ENCODE results near the gene C10orf71. TPM values are rescaled to one million over a fixed set of nuclear protein-coding genes. Genes with fewer than 3 reads are reported as not detected.

C10orf71 gene
- total RNA-seq, 4 donors from 2014 or later, result not detected

DNA sequence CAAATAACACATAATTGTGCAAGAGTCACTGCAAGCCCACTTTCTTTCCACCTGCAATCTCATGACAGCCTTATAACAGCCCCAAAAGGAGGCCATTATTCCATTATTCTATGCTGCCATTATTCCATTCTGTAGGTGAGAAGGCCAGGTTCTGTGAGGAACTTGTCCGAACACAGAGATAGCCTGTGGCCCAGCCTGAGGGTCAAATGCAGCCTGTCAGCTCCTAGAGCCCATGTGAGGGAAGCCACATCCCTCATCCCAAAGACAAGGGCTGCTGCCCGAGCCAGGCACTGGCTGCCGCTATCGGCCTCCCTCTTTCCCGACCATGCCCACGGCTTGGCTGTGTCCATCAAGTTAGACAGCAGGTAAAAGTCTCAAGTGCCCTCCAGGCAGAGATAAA, 24.1 kb upstream of the C10orf71 start:
- TF ChIP-seq, protein P1, sequence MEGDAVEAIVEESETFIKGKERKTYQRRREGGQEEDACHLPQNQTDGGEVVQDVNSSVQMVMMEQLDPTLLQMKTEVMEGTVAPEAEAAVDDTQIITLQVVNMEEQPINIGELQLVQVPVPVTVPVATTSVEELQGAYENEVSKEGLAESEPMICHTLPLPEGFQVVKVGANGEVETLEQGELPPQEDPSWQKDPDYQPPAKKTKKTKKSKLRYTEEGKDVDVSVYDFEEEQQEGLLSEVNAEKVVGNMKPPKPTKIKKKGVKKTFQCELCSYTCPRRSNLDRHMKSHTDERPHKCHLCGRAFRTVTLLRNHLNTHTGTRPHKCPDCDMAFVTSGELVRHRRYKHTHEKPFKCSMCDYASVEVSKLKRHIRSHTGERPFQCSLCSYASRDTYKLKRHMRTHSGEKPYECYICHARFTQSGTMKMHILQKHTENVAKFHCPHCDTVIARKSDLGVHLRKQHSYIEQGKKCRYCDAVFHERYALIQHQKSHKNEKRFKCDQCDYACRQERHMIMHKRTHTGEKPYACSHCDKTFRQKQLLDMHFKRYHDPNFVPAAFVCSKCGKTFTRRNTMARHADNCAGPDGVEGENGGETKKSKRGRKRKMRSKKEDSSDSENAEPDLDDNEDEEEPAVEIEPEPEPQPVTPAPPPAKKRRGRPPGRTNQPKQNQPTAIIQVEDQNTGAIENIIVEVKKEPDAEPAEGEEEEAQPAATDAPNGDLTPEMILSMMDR (IDR thresholded peaks at IDR 0.05; ENCODE audit: low read depth), result no peak

DNA sequence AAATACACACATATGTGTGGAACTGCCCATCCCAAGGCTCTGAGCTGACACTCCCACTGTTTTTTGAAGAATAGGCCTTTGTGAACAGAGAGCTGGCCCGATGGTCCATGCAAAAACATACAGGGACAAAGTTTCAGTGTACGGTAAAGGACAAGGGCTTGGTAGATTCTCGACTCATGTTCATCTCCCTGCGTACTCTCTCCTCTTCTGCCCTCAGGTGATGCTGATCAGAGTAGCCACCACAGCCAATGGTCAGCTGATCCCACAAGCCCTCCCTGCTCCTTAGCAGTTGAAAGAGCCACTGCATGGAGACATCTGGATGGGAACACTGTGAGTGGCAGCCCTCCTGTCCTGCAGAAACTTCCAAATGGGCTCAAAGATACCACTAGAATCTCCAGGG, 23.1 kb upstream of the C10orf71 start:
- TF ChIP-seq, protein P1 (IDR thresholded peaks at IDR 0.05; ENCODE audit: low read depth), result no peak

DNA sequence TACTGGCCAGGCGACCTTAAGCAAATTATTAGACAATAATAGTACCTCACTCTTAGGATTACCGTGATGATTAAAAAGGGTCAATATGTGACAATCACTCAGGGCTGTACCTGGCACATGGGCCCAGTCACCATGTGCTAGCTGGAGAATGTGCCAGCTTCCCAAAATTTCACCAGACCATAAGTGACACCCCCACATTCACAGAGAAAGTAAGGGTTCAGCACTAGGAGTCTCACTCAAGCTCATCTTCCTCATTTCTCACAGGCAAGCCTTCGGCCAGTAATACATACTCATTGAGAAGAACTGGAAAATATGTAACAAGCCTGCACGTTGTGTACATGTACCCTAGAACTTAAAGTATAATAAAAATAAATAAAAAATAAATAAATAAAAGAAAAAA, 22.4 kb upstream of the C10orf71 start:
- TF ChIP-seq, protein P1 (IDR thresholded peaks at IDR 0.05; ENCODE audit: low read depth), result no peak

DNA sequence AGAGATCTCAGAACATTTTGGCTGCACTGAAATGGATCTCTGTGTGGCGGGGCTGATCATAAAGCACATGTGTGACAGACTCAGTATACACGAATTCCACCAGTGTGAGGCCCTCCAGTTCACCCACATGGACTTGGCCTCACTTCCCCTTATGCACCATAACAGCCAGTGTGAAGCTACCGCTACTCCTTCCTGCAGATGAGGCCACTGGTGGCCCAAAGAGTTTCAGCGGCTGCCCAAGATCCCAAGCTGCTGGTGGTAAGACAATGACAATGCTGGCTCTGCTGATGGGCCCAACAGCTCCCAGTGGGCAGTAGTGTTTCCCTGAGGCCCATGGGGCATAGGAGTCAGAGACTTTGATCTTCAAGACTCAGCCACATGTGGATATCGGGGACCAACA, 21.0 kb upstream of the C10orf71 start:
- TF ChIP-seq, protein P1 (IDR thresholded peaks at IDR 0.05; ENCODE audit: low read depth), result no peak

DNA sequence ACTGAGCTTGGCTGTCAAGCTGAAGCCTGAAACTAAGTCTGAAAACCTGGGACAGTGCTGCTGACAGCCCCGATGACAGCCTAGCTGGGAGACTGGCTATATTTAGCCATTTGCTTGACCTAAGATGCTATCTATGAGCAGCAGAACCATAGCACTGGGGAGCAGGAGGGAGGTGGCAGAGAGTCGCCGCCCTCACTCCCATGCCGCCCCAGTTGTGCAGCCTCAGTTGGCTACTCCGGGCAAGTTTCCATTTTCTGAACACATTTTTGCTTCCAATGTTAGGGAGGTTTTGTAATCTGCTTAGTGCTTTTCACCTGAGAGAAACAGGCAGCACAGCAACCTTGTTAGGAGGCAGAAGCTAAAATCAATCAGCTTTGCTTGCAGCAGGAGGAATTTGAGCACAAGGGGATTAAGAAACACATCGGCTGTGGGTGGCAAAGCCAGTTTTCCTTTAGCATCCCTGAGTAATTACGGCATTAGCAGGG, 20.4 kb upstream of the C10orf71 start:
- TF ChIP-seq, protein P1 (IDR thresholded peaks at IDR 0.05; ENCODE audit: low read depth), result no peak

DNA sequence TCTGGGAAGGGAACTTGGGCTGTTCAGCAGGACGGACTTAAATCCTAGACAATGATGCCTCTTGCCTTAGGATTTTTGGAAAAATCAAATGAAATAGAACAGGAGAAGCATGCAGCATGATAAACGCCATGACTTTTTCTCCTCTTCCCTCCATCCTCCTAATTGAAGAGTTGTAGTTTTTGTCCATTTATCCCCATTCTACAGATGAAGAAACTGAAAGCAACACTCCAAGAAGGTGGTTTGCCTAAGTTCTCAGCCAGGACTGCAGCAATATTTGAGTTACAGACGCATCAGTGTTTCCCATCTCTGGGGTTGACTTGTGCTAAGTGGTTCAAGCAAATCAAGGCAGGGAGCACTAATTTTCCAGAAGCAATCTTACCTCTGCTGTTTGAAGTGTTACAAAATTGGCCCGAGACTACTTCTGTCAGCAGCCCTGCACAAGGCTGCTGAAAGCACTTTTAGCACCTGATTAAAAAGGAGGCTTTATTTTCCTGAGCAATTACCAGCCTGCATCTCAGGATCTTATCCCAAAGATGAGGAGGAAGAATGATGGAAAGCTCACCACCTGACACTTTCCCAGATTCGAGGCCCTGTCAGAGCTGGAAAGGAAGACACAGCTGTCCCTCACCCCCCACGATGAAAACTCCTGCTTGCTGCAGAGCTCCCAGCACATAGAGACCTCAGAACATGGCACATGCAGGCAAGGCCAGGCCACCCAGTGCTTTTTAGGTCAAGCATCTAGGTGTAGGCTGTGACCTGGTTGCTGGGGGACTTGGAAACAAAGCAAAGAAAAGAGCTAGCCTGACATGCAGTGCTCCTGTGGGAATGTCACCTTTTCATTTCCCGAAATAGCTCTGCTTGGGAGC, 19.7 kb upstream of the C10orf71 start:
- TF ChIP-seq, protein P1 (IDR thresholded peaks at IDR 0.05; ENCODE audit: low read depth), result no peak

DNA sequence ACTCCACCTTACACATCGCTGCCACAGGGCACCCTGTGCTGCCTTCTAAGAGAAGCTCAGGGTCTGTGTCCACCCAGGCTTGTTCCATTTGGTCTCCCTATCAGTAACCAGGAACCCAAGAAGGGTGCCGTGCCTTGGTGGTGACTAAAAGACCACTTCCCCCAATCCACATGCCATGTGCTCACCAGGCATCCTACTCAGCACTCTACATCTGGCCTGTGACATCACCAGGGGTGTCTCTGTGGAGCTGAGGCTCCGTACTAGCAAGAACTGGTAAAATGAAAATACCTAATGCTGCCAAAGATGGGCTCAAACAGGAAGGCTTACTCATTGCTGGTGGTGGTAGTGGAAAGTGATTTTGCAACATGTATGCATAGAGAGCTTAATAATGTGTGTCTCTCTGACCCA, 19.0 kb upstream of the C10orf71 start:
- TF ChIP-seq, protein P1 (IDR thresholded peaks at IDR 0.05; ENCODE audit: low read depth), result no peak
